HG03039 (cell line): ENCODE data around the gene EIF5A2.
"Not testable (repeated sequence)": the region's sequence is repeated elsewhere in the genome, so short reads cannot be mapped to it uniquely, and the experiment has no call there.

Experiments used
- ATAC-seq: cut with Tn5 transposase; IDR thresholded peaks from one replicate; pipeline ENCODE4 v1.9.1; 2021; ENCODE audit warnings: mild to moderate bottlenecking, moderate library complexity; ENCODE audit not compliant: unreplicated experiment

EIF5A2 gene

DNA sequence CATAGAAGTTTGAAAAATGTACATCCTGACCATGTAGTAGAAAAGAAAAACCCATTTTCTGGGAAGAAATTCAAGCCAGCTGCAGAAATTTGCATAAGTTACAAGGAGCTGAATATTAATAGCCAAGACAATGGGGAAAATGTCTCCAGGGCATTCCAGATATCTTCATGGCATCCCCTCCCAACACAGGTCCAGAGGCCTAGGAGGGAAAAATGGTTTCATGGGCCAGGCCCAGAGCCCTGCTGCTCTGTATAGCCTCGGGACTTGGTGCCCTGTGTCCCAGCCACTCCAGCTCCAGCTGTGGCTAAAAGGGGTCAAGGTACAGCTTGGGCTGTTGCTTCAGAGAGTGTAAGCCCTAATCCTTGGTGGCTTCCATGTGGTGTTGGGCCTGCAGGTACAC lies 11.2 kb downstream of the EIF5A2 start:
- not testable (repeated sequence) for ATAC-seq

DNA sequence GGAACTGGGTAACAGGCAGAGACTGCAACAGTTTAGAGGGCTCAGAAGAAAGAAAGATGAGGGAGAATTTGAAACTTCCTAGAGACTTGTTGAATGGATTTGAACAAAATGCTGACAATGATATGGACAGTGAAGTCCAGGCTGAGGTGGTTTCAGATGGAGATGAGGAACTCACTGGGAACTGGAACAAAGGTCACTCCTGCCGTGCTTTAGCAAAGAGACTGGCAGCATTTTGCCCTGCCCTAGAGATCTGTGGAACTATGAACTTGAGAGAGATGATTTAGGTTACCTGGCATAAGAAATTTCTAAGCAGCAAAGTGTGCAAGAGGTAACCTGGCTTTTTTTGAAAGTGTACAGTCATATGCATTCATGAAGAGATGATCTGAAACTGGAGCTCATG lies 11.7 kb downstream of the EIF5A2 start:
- ATAC-seq: no peak

DNA sequence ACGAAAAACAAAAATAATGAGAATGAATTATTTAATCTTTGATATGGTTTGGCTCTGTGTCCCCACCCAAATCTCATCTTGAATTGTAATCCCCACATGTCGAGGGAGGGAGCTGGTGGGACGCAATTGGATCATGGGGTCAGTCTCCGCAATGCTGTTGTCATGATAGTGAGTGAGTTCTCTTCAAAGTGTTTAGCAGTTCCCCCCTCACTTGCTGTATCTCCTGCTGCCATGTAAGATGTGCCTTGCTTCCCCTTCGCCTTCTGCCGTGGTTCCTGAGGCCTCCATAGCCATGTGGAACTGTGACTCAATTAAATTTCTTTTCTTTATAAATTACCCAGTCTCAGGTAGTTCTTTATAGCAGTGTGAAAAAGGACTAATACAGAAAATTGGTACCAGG lies 12.1 kb downstream of the EIF5A2 start:
- not testable (repeated sequence) for ATAC-seq

DNA sequence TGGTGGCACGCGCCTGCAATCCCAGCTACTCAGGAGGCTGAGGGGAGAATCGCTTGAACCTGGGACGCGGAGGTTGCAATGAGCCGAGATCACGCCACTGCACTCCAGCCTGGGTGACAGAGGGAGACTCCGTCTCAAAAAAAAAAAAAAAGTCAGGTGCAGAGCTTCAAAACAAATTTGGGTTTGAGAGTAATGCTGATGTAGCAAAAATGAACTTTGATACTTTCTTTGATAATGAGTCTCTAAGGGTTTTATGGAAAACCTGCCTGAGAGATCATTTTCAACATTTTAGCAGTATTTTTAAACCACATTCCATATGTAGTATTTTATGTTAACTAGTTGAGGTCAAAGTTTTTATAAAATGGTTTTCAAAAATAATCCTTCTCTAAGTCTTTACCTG lies 14.5 kb downstream of the EIF5A2 start:
- ATAC-seq: no peak

DNA sequence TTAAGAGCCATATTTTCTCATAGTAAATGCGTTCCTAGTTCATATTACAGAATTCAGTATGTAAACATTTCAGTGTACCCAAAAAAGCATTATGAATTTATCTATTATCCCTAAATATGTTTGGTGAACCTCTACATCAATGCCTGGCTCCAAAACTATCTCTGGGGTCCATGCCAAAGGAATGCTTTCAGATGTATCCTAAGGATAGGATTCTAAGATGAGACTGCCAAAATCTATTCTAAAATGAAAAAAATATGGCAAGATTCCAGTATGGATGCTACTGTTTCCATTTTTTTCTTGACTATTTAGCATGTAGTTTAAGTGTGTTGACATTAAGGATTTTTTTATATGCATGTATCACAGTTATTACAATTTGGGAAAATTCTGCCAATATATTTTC lies 18.8 kb downstream of the EIF5A2 start:
- ATAC-seq: no peak

DNA sequence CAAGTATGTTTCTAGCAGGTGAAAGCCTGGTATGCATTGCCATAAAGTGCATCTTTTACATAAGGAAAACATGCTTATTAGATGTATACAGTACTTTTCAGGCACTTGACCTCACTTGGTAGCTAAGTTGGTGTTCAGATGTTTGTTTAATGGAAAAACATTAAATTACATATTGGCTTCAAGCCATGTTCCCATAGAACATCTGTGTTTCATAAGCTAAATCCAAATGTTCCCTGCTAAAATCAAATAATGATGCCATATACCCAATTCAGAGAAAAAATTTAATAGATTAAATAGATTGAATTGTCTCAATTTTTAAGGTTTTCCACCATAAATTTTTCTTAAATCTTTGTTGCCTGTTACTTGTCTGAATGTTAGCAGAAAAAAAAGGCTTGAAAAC lies 19.3 kb downstream of the EIF5A2 start:
- no peak for ATAC-seq

DNA sequence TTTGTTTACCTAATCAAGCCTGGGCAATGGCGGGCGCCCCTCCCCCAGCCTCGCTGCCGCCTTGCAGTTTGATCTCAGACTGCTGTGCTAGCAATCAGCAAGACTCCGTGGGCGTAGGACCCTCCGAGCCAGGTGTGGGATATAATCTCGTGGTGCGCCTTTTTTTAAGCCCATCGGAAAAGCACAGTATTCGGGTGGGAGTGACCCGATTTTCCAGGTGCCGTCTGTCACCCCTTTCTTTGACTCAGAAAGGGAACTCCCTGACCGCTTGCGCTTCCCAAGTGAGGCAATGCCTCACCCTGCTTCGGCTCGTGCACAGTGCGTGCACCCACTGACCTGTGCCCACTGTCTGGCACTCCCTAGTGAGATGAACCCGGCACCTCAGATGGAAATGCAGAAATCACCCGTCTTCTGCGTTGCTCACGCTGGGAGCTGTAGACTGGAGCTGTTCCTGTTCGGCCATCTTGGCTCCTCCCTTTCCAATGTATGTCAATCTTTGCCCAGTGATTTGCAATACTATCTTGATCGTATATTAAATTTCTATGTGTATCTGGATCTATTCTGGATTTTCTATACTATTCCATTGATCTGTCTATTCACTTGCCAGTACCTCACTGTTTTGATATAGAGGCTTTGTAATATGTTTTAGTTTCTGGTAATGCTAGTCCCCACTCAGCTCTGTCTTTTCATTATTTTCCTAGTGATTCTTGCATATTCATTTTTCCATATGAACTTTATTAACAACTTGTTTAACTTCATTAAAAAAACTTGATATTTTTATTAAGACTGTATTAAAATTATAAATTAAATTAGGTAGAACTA lies 24.1 kb downstream of the EIF5A2 start:
- not testable (repeated sequence) for ATAC-seq

DNA sequence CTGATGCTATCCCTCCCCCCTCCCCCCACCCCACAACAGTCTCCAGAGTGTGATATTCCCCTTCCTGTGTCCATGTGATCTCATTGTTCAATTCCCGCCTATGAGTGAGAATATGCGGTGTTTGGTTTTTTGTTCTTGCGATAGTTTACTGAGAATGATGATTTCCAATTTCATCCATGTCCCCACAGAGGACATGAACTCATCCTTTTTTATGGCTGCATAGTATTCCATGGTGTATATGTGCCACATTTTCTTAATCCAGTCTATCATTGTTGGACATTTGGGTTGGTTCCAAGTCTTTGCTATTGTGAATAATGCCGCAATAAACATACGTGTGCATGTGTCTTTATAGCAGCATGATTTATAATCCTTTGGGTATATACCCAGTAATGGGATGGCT lies 29.7 kb downstream of the EIF5A2 start:
- not testable (repeated sequence) for ATAC-seq

DNA sequence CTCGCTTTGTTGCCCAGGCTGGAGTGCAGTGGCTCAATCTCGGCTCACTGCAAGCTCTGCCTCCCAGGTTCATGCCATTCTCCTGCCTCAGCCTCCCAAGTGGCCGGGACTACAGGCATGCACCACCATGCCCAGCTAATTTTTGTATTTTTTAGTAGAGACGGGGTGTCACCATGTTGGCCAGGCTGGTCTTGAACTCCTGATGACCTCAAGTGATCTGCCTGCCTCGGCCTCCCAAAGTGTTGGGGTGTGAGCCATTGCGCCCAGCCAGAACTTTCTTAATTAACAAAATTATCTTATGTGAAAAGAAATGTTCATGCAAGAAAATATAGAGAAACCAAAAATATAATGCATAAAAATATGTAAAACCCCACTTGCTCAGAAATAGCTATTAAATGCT lies 31.1 kb downstream of the EIF5A2 start:
- not testable (repeated sequence) for ATAC-seq

DNA sequence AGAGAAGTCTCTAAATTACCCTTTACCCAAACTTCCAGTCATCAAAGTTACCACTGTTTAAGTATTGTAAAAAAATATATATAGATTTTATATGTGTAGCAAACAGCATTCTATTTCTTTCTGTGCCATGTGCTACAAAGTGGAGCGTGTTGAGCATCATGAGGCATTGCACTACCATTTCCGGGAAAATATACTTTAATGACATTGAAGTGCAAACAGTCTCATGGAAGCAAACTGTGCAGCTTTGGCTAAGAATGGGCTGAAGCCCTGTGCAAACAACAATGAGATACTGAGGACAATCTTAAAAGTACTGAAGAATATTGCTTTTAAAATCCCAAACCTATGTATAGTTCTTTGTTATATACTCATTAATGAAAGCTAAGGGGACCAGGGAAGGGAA lies 31.9 kb downstream of the EIF5A2 start:
- ATAC-seq: no peak

DNA sequence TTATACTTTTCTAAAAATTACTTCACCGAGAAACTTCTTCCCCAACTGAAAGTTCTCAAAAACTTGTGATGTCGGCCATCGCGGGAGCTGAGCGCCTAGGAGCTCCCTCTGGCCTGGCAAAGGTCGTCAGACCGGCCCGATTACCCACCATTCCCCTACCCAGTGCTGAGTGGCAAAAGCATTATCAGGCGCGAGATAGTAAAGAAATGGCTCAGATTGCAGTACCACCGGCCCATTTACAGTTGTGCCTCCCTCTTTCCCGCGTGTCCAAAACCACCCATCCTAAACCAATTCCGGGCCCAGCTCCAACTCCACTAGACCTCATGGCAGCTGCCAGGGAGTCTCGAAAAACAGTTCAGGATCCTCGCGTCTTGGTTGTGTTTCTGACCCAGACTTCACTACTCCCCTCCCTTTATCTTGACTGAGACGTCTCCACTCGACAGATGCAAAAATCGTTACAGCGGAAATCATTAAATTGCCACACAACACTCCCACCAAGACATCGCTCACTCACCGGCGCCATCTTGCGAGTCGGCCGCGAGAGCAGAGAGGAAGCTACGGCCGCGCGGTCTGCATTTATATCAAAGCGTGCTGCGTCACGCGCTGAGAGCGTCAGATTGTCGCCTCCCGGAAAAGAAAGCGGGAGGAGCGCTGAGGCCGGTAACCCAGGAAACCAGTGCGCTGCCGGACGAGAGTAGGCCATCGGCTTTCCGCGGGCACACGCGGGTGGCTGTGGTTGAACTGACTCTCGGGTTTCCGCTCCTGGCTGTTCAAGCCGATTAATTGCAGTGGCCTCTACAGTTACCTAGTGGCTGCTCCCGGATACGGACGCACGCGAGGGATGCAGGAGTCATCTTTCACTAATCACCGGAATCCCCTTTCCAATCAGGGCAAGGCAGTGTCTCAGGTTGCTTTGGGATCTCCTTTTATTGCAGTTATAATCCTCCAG lies 38.5 kb downstream of the EIF5A2 start, which contains the start of gene RPL22L1:
Gene RPL22L1 (minus strand): TSS at position 551 of the 949 bp plus-strand sequence. CDS start 28 bp downstream, at position 523.
- ATAC-seq: peak; percentile 97

DNA sequence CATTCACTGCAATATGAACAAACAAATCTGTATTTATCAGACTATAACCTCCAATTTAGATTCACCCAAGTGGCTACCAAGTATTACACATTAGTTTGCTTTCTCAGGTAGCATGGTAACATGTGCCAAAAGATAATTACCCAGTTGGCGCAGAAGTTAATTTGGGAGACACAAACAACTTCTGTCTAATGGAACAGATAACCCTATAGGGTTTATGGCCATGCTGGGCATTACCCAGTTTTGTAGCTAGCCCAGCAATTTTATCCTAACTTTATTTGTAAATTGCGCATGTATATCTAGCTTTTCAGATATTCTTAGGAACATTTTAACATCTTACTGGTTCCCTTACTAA lies 39.2 kb downstream of the EIF5A2 start:
- ATAC-seq: no peak

DNA sequence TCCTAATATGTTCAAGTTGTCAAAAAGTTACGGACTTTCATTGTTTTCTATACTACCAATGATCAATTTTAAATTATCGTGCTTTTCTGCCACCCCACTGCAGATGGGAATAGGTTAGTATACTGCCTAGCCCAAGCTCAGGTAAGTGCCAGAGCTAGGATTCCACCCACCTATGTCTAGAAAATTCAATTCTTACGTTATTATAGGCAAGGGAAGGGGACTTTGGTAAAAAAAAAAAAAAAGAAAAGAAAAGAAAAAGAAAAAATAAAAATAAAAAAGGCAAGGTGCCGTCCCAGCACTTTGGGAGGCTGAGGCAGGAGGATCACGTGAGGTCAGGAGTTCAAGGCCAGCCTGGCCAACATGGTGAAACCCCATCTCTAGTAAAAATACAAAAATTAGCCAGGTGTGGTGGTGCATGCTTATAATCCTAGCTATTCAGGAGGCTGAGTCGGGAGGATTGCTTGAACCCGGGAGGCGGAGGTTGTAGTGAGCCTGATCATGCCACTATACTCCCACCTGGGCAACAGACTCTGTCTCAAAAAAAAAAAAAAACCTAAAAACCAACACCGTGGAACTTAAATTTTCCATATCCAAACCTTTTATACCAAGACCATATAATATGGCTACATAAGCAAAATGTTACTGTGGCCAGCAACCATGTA lies 39.7 kb downstream of the EIF5A2 start:
- ATAC-seq: no peak

DNA sequence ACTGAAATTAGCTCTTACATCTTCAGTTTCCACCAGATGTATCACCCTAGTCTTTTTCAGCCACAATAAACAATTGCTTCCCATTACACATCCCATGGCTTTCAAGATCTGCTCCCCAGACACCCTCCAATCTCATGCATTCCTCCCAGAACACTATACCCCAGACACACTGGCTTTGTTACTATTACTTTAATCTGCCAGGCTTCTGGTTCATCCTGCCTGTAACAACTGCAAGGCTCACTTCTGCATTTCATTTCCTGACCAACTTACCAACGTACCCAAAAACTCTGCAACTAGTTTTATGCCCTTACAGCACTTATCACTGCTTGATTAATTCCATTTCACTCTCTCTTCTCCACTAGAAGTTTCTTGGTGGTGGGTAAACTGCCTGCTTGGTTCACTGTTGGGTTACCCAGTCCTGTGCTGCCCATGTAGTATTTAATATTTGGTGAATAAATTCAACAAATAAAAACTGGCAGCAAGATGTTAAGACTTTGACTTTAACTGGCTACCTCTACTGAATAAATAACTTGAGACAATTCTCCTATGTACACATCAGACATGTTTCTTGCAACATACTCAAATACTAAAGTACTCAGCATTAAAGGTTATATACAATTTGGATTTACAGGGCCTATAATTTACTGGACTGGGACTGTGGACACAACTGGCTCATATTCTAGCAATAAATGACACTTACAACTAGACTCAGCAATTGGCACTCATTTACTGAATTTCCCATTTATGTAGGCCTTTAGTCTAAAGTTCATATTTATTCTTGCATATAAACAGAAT lies 41.1 kb downstream of the EIF5A2 start:
- ATAC-seq: no peak

DNA sequence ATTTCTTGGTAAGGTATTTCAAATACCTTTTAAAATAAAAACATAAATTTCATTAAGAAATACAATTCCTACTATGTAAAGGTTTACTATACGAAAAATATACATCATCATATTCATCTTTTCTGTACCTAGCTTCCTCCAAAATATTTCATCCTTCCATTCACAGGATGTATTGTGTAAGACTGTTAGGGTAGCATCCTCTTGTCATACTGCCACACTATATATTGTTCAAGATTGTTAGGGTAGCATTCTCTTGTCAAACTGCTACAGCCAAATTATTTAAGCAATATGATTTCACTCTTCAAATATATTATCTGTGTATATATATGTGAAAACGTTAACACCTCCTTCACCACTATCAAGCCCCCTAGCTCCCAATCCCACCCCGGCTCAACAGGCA lies 41.9 kb downstream of the EIF5A2 start:
- ATAC-seq: no peak

DNA sequence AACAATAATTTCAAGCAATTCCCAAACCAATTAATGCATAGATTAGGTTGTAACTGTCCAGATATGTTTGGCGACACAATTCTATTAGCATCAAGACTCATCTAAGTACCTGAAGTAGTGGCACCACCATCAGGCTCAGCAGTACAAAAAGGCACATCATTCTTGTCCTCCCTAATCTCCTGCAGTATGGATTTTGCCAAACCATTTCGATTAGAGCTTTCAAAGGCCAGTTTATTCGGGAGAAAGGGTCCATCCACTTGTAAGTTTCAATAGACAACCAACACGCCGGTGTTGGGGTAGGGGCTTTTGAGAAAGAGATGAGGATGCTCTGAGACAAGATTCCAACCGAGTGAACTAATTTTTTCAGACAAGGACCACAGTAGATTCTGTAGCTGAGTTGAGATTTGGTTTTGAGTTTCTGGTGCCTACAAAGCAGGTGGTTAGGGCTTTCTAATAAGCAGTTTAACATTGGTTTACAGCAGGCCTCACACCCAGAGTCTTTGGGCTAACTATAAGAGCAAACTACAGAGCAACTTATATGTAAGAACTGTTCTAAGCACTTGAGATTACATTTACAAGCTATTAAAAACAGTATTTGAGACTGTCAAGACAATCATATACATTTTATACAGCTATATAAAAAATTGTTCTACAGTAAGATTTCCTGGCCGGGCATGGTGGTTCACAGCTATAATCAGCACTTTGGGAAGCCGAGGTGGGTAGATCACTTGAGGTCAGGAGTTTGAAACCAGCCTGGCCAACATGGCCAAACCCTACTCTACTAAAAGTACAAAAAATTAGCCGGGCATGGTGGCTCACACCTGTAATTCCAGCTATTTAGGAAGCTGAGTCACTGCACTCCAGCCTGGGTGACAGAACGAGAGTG lies 43.0 kb downstream of the EIF5A2 start:
- ATAC-seq: no peak

DNA sequence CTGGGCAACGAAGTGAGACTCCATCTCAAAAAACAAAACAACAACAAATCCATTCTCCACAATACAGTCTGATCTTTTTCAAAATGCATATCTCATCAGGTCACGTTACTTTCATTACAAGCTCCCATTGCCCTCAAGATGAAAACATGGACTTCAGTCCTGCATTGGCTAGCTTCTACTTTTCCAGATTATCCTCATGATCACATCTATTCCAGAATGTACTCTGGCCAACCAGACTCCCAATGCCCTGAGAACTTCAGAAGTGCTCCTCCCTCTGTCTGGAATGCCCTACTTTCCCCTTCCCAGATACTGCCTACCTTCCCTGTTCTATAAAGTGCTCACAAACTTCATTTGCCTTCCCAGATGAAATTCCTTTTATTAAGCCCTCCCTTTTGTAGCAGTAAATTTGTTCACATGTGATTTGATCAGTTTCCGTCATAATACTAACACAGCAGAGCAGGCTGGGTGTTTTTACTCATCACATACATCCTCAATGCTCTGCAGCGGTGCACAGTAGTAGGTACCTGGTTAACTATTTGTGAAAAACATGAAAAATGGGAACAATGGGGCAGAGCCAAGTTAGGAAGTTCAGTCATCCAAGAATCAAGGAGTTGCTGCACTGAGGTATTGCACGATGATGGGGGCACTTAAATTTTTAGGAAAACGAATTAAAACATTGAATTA lies 43.8 kb downstream of the EIF5A2 start:
- no peak for ATAC-seq

DNA sequence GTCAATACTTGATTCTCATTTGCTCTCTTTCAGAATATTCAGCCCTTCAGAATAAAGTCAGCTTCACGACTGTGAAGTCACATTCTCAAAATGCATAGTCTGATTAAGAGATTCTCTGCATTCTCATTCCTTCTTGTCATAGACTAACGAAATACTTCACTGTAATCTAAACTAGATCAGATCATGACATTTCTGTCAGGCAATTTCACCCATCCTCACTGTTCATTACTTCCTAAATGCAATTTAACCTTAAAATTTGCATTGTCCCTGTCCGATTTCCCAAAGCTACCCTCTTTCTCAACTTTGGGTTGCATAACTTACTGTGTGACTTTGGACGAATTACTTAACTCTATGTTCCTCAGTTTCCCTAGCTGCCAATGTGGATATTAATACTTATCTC lies 44.6 kb downstream of the EIF5A2 start:
- ATAC-seq: no peak
